ENCODE data around the gene SP2. TPM values are rescaled to one million over a fixed set of nuclear protein-coding genes. Genes with fewer than 3 reads are reported as not detected.

Gene SP2
- total and polyA plus RNA-seq, 4 experiments from 2014 or later: 3.0 to 39.9 (median 28.4) TPM

GRCh38 chr17:47897561-47897960 is 1.5 kb downstream of the SP2 start:
- Mint-ChIP-seq H3K36me3 (peaks cover 18 to 39% of the 10 kb centered on the region in 2 donors), H3K4me1 (peaks cover 36 to 70% (median 49%) of the 10 kb centered on the region in 4 donors), H3K27me3 (no peaks in the 10 kb centered on the region), H3K27ac (peak overlapping the region in 5 of 7 donors; percentile 87 to 96 (median 95)), H3K4me3 (peak overlapping the region; percentile 88 to 99 (median 95)), H3K9me3 (peaks cover 0 to 2% (median 0%) of the 10 kb centered on the region in 8 donors)
- Histone ChIP-seq H3K27me3 (ENCODE audit: insufficient read depth, low read length) (no peaks in the 10 kb centered on the region), H3K4me3 (ENCODE audit: low read length in 2 of 2) (no peak overlapping the region), H3K36me3 (ENCODE audit: insufficient read depth, low read length) (peaks cover 8% of the 10 kb centered on the region), H3K4me1 (ENCODE audit: insufficient read depth, low read length) (peaks cover 42% of the 10 kb centered on the region), H3K27ac (ENCODE audit: low read depth, low read length) (no peak overlapping the region), H3K9me3 (ENCODE audit: control insufficient read depth in 1 of 2, low read length in 2 of 2) (no peaks in the 10 kb centered on the region)
- ChIA-PET CTCF (ENCODE audit: partially characterized antibody) (no interaction called here), POLR2A (ENCODE audit: partially characterized antibody) (no interaction called here)
- intact Hi-C loops (cut with micrococcal nuclease): no loop called here
- no peak for DNase-seq

- Mint-ChIP-seq H3K27me3 (no peaks in the 10 kb centered on the region), H3K36me3 (peaks cover 18 to 39% of the 10 kb centered on the region in 2 donors), H3K4me3 (peak overlapping the region in 3 of 8 donors; percentile 23 to 95 (median 92)), H3K4me1 (peaks cover 39 to 70% (median 50%) of the 10 kb centered on the region in 4 donors), H3K9me3 (peaks cover 0 to 2% (median 0%) of the 10 kb centered on the region in 8 donors), H3K27ac (peak overlapping the region in 1 of 7 donors; percentile 35)
- DNase-seq: no peak
- Histone ChIP-seq H3K9me3 (ENCODE audit: control insufficient read depth in 1 of 2, low read length in 2 of 2) (no peaks in the 10 kb centered on the region), H3K27ac (ENCODE audit: low read depth, low read length) (no peak overlapping the region), H3K4me1 (ENCODE audit: insufficient read depth, low read length) (peaks cover 42% of the 10 kb centered on the region), H3K27me3 (ENCODE audit: insufficient read depth, low read length) (no peaks in the 10 kb centered on the region), H3K4me3 (ENCODE audit: low read length in 2 of 2) (no peak overlapping the region), H3K36me3 (ENCODE audit: insufficient read depth, low read length) (peaks cover 8% of the 10 kb centered on the region)
- intact Hi-C loops (cut with micrococcal nuclease): no loop called here
- CTCF ChIA-PET (ENCODE audit: partially characterized antibody): no interaction called here
- POLR2A ChIA-PET (ENCODE audit: partially characterized antibody): no interaction called here
Observed at GRCh38 chr17:47898241-47898640, 2.2 kb downstream of the SP2 start.

GRCh38 chr17:47899643-47900042 is 3.6 kb downstream of the SP2 start:
- Histone ChIP-seq H3K27me3 (ENCODE audit: insufficient read depth, low read length) (no peaks in the 10 kb centered on the region), H3K27ac (ENCODE audit: low read depth, low read length) (no peak overlapping the region), H3K9me3 (ENCODE audit: control insufficient read depth in 1 of 2, low read length in 2 of 2) (no peaks in the 10 kb centered on the region), H3K4me1 (ENCODE audit: insufficient read depth, low read length) (peaks cover 36% of the 10 kb centered on the region), H3K36me3 (ENCODE audit: insufficient read depth, low read length) (peaks cover 8% of the 10 kb centered on the region), H3K4me3 (ENCODE audit: low read length in 2 of 2) (no peak overlapping the region)
- Mint-ChIP-seq H3K27me3 (no peaks in the 10 kb centered on the region), H3K4me3 (no peak overlapping the region), H3K9me3 (peaks cover 0 to 2% (median 0%) of the 10 kb centered on the region in 8 donors), H3K36me3 (peaks cover 23 to 43% of the 10 kb centered on the region in 2 donors), H3K27ac (no peak overlapping the region), H3K4me1 (peaks cover 37 to 64% (median 46%) of the 10 kb centered on the region in 4 donors)
- ChIA-PET CTCF (ENCODE audit: partially characterized antibody) (no interaction called here), POLR2A (ENCODE audit: partially characterized antibody) (interaction anchor here (1.0 kb wide), 1 partner anchor 65 kb away, joined by 3 read pairs; no protein-coding TSS in a partner anchor)
- intact Hi-C loops (cut with micrococcal nuclease): no loop called here
- no peak for DNase-seq

- DNase-seq: no peak
- CTCF ChIA-PET (ENCODE audit: partially characterized antibody): no interaction called here
- Histone ChIP-seq H3K27ac (ENCODE audit: low read depth, low read length) (no peak overlapping the region), H3K9me3 (ENCODE audit: control insufficient read depth in 1 of 2, low read length in 2 of 2) (no peaks in the 10 kb centered on the region), H3K4me3 (ENCODE audit: low read length in 2 of 2) (no peak overlapping the region), H3K4me1 (ENCODE audit: insufficient read depth, low read length) (peaks cover 30% of the 10 kb centered on the region), H3K36me3 (ENCODE audit: insufficient read depth, low read length) (peaks cover 13% of the 10 kb centered on the region), H3K27me3 (ENCODE audit: insufficient read depth, low read length) (no peaks in the 10 kb centered on the region)
- Mint-ChIP-seq H3K9me3 (no peaks in the 10 kb centered on the region), H3K4me3 (no peak overlapping the region), H3K36me3 (peaks cover 32 to 41% of the 10 kb centered on the region in 2 donors), H3K4me1 (peaks cover 40 to 67% (median 47%) of the 10 kb centered on the region in 4 donors), H3K27me3 (no peaks in the 10 kb centered on the region), H3K27ac (no peak overlapping the region)
- intact Hi-C loops (cut with micrococcal nuclease): no loop called here
- POLR2A ChIA-PET (ENCODE audit: partially characterized antibody): no interaction called here
Observed at GRCh38 chr17:47901423-47901822, 5.4 kb downstream of the SP2 start.

GRCh38 chr17:47902039-47902744 is 6.2 kb downstream of the SP2 start:
- peak overlapping the region in 2 of 7 donors; percentile 35 to 61 for H3K27ac Mint-ChIP-seq
- no peaks in the 10 kb centered on the region for H3K9me3 Mint-ChIP-seq
- H3K4me1 Mint-ChIP-seq: peaks cover 43 to 68% (median 48%) of the 10 kb centered on the region in 4 donors
- peak overlapping the region in 1 of 8 donors; percentile 7 for H3K4me3 Mint-ChIP-seq
- Histone ChIP-seq H3K36me3 (ENCODE audit: insufficient read depth, low read length) (peaks cover 13% of the 10 kb centered on the region), H3K27me3 (ENCODE audit: insufficient read depth, low read length) (no peaks in the 10 kb centered on the region), H3K9me3 (ENCODE audit: control insufficient read depth in 1 of 2, low read length in 2 of 2) (no peaks in the 10 kb centered on the region), H3K4me3 (ENCODE audit: low read length in 2 of 2) (no peak overlapping the region), H3K4me1 (ENCODE audit: insufficient read depth, low read length) (peaks cover 24% of the 10 kb centered on the region), H3K27ac (ENCODE audit: low read depth, low read length) (no peak overlapping the region)
- peaks cover 38 to 47% of the 10 kb centered on the region in 2 donors for H3K36me3 Mint-ChIP-seq
- no peaks in the 10 kb centered on the region for H3K27me3 Mint-ChIP-seq
- ChIA-PET CTCF (ENCODE audit: partially characterized antibody) (interaction anchor here (1.2 kb wide), 1 partner anchor 11 kb away, joined by 3 read pairs; no protein-coding TSS in a partner anchor), POLR2A (ENCODE audit: partially characterized antibody) (no interaction called here)
- intact Hi-C loops (cut with micrococcal nuclease): no loop called here
- no peak for DNase-seq

GRCh38 chr17:47905221-47905733 is 9.2 kb downstream of the SP2 start:
- no peak overlapping the region for H3K4me3 Mint-ChIP-seq
- no peak overlapping the region for H3K27ac ChIP-seq (ENCODE audit: low read depth, low read length)
- peak overlapping the region in 2 of 7 donors; percentile 31 to 79 for H3K27ac Mint-ChIP-seq
- ChIA-PET POLR2A (ENCODE audit: partially characterized antibody) (interaction anchor here (1.1 kb wide), 1 partner anchor 10 kb away, joined by 6 read pairs; the partner anchor contains the start of gene SP2), CTCF (ENCODE audit: partially characterized antibody) (interaction anchor here (0.9 to 2.1 kb wide), 2 partner anchors 16 to 65 kb away, joined by 3 to 7 read pairs; partner anchors contain the start of gene CDK5RAP3)
- H3K27me3 ChIP-seq (ENCODE audit: insufficient read depth, low read length): no peaks in the 10 kb centered on the region
- peaks cover 36 to 45% of the 10 kb centered on the region in 2 donors for H3K36me3 Mint-ChIP-seq
- no peaks in the 10 kb centered on the region for H3K9me3 Mint-ChIP-seq
- no peak overlapping the region for H3K4me3 ChIP-seq (ENCODE audit: low read length in 2 of 2)
- no peaks in the 10 kb centered on the region for H3K9me3 ChIP-seq (ENCODE audit: control insufficient read depth in 1 of 2, low read length in 2 of 2)
- peaks cover 37 to 54% (median 44%) of the 10 kb centered on the region in 4 donors for H3K4me1 Mint-ChIP-seq
- intact Hi-C loops (cut with micrococcal nuclease): no loop called here
- no peaks in the 10 kb centered on the region for H3K27me3 Mint-ChIP-seq
- DNase-seq: no peak
- H3K36me3 ChIP-seq (ENCODE audit: insufficient read depth, low read length): peaks cover 5% of the 10 kb centered on the region
- no peaks in the 10 kb centered on the region for H3K4me1 ChIP-seq (ENCODE audit: insufficient read depth, low read length)

GRCh38 chr17:47906443-47906842 is 10.4 kb downstream of the SP2 start:
- Histone ChIP-seq H3K36me3 (ENCODE audit: insufficient read depth, low read length) (peaks cover 5% of the 10 kb centered on the region), H3K4me1 (ENCODE audit: insufficient read depth, low read length) (no peaks in the 10 kb centered on the region), H3K9me3 (ENCODE audit: control insufficient read depth in 1 of 2, low read length in 2 of 2) (no peaks in the 10 kb centered on the region), H3K4me3 (ENCODE audit: low read length in 2 of 2) (no peak overlapping the region), H3K27me3 (ENCODE audit: insufficient read depth, low read length) (no peaks in the 10 kb centered on the region), H3K27ac (ENCODE audit: low read depth, low read length) (no peak overlapping the region)
- no peak for DNase-seq
- H3K4me1 Mint-ChIP-seq: peaks cover 37 to 47% (median 44%) of the 10 kb centered on the region in 4 donors
- intact Hi-C loops (cut with micrococcal nuclease): no loop called here
- H3K27me3 Mint-ChIP-seq: no peaks in the 10 kb centered on the region
- H3K4me3 Mint-ChIP-seq: no peak overlapping the region
- H3K36me3 Mint-ChIP-seq: peaks cover 36 to 42% of the 10 kb centered on the region in 2 donors
- POLR2A ChIA-PET (ENCODE audit: partially characterized antibody): no interaction called here
- CTCF ChIA-PET (ENCODE audit: partially characterized antibody): no interaction called here
- H3K9me3 Mint-ChIP-seq: no peaks in the 10 kb centered on the region
- peak overlapping the region in 6 of 7 donors; percentile 2 to 85 (median 27) for H3K27ac Mint-ChIP-seq

All from CD4-positive, alpha-beta memory T cell (primary cell).